Fibroblast of lung (primary cell): ENCODE results near the gene MYADML2.

Experiments used
- CTCF ChIP-seq, 2 donors: IDR thresholded peaks in 1 of 2; conservative IDR thresholded peaks in 1 of 2; 1 replicate in 1 of 2; 2 replicates in 1 of 2; pipeline ENCODE4 v1.5.1; 2011 to 2012; ENCODE audit warnings: low read length in 2 of 2, control low read depth in 1 of 2, inconsistent platforms in 1 of 2, low read depth in 1 of 2, mild to moderate bottlenecking in 1 of 2
- EZH2 ChIP-seq: IDR thresholded peaks from 2 replicates; pipeline ENCODE4 v1.5.1; 2012; ENCODE audit warnings: low read length, control low read depth, mild to moderate bottlenecking; ENCODE audit errors: missing control alignments

GRCh38 chr17:81927653-81928543 is 19.1 kb downstream of the MYADML2 start, which contains the start of gene MAFG:
- TF ChIP-seq CTCF (conservative IDR thresholded peaks at IDR 0.05 in 1 of 2, IDR thresholded peaks at IDR 0.05 in 1 of 2; ENCODE audit: low read depth in 1 of 2, low read length in 2 of 2): peak in 1 of 2 donors; percentile 37
- TF ChIP-seq EZH2: no peak
